Measurements from ENCODE around the gene ZAP70.
A peak's percentile ranks its signal among the peaks of the same experiment; 100 is the strongest.

The ZAP70 gene

DNA sequence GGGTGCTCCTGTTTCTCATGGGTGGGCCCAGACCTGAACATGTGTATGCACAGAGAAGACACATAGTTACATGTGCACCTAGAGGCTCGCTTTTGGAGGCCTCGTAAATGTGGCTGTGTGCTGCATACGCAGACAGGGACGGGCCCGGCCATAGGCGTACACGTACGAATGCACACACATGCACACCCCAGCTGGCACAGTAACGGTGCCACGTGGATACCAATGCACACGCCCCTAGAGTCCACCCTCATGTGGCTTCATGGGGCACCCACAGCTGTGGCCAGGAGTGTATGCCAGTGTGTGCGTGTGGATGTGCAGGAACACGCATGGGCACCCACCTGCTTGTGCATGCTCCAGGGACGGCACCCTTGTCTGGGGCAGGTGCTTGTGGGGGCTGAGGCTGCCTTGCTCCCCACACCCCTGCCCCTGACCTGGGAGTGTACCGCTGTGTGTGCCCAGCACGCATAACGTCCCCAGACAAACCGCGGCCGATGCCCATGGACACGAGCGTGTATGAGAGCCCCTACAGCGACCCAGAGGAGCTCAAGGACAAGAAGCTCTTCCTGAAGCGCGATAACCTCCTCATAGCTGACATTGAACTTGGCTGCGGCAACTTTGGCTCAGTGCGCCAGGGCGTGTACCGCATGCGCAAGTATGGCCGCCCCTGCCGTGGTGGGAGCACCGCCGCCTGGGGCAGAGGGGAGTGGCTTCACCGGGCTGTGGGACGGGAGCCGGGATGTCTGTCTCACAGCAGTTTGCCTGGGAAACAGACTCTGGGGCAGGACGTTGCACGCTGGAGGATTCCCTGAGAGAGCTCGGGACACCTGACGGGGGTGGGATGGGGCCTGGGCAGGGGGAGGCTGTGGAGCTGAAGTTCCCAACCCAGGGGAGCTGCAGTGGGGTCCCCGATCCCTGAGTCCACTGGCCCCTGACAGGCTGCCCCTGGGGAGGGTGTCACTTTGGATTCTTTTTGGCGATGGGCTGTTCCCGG, 21.0 kb downstream of the ZAP70 start:
- no peak for DNase-seq

DNA sequence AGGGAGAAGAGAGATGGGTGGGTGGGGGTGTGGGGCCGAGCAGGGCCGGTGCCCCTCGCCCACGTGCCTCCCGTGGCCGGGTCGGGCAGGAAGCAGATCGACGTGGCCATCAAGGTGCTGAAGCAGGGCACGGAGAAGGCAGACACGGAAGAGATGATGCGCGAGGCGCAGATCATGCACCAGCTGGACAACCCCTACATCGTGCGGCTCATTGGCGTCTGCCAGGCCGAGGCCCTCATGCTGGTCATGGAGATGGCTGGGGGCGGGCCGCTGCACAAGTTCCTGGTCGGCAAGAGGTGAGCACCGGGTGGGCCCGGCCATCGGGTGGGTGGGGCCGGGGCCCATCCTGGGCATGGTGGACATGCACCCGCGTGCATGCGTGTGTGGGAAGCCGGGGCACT, 21.8 kb downstream of the ZAP70 start:
- no peak for DNase-seq

DNA sequence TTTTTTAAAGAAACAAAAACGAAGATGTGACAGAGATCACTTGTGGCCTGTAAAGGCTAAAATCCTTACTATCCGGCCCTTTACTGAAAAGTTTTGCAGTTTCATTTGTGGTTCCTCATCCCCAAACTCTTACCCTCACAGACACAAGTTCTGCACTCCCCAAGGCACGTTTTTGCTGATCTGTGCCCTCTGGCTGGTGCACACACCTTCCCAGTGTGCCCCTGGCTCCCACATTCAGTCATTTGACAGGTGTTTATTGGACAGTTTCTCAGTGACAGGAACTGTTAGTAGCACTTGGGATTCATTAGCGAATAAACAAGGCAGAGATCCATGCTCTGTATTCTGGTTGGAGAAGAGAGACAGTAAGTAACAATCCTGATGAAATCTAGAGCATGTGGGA, 22.8 kb downstream of the ZAP70 start:
- no peak for DNase-seq

GRCh38 chr2:97736608-97737330, 23.4 kb downstream of the ZAP70 start:
- DNase-seq, result no peak

DNA sequence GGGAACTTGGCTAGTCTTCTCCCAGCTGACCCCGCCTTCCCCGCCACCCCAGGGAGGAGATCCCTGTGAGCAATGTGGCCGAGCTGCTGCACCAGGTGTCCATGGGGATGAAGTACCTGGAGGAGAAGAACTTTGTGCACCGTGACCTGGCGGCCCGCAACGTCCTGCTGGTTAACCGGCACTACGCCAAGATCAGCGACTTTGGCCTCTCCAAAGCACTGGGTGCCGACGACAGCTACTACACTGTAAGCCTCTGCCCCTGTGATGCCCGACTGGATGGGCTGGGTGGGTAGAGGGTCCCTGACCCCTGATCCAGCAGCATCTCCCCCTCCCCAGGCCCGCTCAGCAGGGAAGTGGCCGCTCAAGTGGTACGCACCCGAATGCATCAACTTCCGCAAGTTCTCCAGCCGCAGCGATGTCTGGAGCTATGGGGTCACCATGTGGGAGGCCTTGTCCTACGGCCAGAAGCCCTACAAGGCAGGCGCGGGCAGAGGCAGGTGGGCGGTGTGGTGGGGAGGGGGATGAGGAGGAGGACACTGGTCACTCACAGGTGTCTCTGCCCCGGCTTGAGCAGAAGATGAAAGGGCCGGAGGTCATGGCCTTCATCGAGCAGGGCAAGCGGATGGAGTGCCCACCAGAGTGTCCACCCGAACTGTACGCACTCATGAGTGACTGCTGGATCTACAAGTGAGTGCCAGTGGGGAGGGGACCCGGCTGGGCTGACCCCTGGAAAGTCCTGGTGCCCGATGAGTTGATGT, 24.2 kb downstream of the ZAP70 start:
- DNase-seq, result no peak

- no peak for DNase-seq
Observed at GRCh38 chr2:97738179-97739019, 25.0 kb downstream of the ZAP70 start.

GRCh38 chr2:97739020-97739892, 25.9 kb downstream of the ZAP70 start:
- no peak for DNase-seq

DNA sequence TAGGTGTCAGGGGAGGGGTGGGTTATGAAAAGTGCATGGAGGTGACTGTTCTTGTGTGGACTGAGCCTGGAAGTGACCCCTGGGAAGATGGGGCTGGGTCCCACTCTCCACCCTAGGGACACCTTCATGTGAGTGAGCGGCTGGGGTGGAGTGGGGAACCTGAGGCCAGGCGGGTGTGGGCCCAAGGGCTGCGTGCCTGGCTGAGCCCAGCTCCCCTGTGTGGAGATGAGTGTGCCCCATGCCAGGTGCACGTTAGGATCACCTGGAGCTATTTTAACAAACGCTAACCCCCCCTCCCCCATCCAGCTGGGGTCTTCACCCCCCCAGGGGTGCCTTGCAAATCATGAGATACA, 26.5 kb downstream of the ZAP70 start:
- DNase-seq, result no peak

DNA sequence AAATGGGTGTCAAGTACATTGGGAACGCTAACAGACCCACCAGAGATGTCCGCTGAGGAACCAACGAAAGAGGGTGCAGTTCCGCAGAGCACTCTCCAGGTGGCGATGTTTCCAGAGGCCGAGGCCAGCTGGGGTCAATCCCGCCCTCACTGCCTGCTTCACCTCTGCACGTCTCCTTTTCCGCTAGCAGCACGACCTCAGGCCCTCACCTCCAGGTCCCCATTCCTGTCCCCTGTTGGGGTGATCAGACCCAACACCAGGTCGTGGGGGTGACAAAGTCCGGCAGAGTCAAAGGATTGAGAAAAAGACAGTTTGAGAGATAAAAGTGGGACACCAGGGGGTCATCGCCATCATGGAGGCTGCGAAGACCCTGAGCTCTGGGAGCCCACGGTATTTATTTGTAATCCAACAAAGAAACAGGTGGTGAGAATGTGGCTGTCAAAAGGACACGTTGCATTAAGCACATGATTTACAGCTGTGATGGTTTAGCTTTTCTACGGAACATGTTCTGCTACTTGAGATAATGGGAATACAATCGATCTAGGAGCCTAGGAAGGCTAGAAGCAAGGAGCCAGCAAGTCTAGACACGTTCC, 27.3 kb downstream of the ZAP70 start:
- DNase-seq, result peak; percentile 28

GRCh38 chr2:97741251-97741650, 27.9 kb downstream of the ZAP70 start:
- DNase-seq, result no peak

DNA sequence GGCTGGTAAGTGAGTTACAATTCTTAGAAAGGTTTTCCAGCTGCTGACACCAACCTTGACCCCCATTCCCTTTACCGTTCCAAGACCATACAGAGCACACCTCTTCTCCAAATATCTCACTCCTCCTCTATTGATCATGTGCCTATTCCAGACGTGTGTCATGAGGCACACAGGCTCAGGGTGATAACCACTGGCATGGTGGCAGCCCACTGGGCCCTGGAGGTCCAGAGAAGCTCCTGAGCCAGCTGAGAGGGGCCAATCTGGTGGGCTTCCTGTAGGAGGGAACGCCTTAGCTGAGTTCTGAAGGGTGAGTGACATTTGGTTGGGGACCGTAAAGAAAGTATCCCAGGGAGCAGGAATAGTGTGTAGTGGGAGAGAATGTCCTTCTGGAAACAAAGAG, 28.3 kb downstream of the ZAP70 start:
- no peak for DNase-seq

DNA sequence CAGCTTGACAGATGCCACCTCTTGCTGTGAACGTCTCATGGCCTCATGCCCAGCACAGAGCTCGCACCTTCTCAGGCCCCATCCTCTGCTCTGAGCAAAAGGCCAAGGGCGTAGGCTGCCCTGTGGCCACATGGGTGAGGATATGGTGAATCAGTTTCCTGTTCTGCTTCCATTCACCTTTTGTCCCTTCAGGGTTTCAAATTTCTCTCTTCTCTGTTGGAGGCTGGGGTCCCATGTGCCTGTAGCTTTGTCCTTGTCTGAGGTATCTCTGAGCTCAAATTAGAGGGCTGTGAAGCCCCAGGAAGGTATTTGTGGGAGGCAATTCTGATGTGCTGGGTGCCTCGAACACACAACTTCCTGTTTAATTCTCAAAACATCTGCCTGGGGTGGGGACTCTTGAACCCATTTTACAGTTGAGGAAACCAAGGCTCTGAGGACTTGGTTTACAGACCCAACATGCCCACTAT, 29.0 kb downstream of the ZAP70 start:
- no peak for DNase-seq

DNA sequence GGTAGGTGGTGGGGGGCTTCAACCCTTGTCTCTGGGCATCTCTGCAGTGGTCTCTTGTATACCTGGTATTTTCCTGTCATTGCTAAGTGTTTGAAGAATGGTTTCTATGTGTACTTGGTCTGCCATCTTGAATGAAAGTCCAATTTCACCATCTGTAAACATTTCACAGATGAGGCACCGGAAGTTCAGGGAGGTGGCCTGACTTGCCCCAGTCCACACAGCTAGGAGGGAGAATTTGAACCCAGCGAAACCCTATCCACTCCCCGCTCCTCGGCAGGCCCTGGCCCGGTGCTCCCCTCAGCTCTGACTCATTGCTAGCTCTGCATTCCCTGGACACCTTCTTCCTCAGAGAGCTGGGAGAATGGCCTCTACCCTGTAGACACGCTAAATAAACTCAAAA, 30.5 kb downstream of the ZAP70 start:
- no peak for DNase-seq

- DNase-seq, result no peak
Observed at GRCh38 chr2:97745474-97746174, 32.2 kb downstream of the ZAP70 start.

DNA sequence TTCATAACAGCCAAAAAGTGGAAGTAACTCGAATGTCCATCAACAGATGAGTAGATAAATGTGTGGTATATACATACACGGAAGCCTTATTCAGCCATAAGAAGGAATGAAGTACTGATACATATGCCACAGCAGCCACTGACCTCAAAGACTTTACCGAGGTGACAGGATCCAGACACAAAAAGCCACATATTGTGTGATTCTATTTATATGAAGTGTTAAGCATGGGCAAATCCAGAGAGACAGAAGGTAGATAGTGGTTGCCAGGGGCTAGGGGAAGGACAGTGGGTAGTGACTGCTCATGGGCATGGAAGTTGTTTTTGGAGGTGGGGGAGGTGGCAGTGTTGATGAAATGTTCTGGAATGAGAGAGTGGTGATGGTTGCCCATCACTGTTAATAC, 33.9 kb downstream of the ZAP70 start:
- no peak for DNase-seq

DNA sequence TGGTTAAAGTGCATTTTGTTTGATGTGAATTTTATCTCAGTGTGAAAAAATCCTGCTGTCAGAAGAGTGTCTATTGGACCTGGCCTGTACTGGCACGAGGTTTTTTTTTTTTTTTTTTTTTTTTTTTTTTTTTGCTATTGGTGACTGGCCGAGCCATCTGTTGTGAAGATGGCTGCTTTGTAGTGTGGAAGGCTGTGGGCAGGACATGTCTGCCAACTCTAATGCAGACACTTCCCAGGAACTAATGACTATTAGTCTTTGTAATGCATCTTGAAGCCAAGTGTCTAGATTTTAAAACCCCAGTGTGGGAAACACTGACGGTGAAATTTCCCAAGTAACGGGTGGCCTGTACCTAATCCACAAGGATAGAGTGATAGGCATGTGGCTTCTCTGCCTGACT, 34.3 kb downstream of the ZAP70 start:
- DNase-seq, result peak; percentile 58

GRCh38 chr2:97749581-97749980, 36.2 kb downstream of the ZAP70 start:
- DNase-seq, result no peak

- no peak for DNase-seq
Observed at GRCh38 chr2:97750017-97750416, 36.6 kb downstream of the ZAP70 start.

- peak; percentile 14 for DNase-seq
Observed at GRCh38 chr2:97751752-97752151, 38.4 kb downstream of the ZAP70 start.

Measured in fibroblast of skin of abdomen (primary cell).